ENCODE measurements around the gene ANKS1A. TPM values are rescaled to one million over a fixed set of nuclear protein-coding genes. Genes with fewer than 3 reads are reported as not detected.
"Not testable (repeated sequence)": the region's sequence is repeated elsewhere in the genome, so short reads cannot be mapped to it uniquely, and the experiment has no call there.

Gene ANKS1A
- total RNA-seq, 2 experiments from 2014 or later = 7.2 to 7.7 TPM

- CTCF ChIA-PET = no interaction called here
- no peak for DNase-seq
- no peaks in the 10 kb centered on the region for H3K9me3 Mint-ChIP-seq
- intact Hi-C loops (cut with micrococcal nuclease) = no loop called here
- POLR2A ChIA-PET = no interaction called here
- H3K4me3 Mint-ChIP-seq = no peak overlapping the region
- no peak overlapping the region for H3K27ac Mint-ChIP-seq
- H3K36me3 Mint-ChIP-seq = peaks cover 23% of the 10 kb centered on the region
- no peaks in the 10 kb centered on the region for H3K27me3 Mint-ChIP-seq
- no peaks in the 10 kb centered on the region for H3K4me1 Mint-ChIP-seq (ENCODE audit: low read depth)
Observed at GRCh38 chr6:34866509-34866908, 22.5 kb upstream of the ANKS1A start.

- CTCF ChIA-PET = no interaction called here
- POLR2A ChIA-PET = no interaction called here
- no peak overlapping the region for H3K4me3 Mint-ChIP-seq
- no peaks in the 10 kb centered on the region for H3K4me1 Mint-ChIP-seq (ENCODE audit: low read depth)
- H3K27me3 Mint-ChIP-seq = no peaks in the 10 kb centered on the region
- H3K9me3 Mint-ChIP-seq = no peaks in the 10 kb centered on the region
- peaks cover 25% of the 10 kb centered on the region for H3K36me3 Mint-ChIP-seq
- intact Hi-C loops (cut with micrococcal nuclease) = no loop called here
- DNase-seq = no peak
- H3K27ac Mint-ChIP-seq = peak overlapping the region; percentile 2
Observed at GRCh38 chr6:34867484-34867883, 21.6 kb upstream of the ANKS1A start.

- Mint-ChIP-seq H3K36me3 (peaks cover 27% of the 10 kb centered on the region), H3K9me3 (no peaks in the 10 kb centered on the region), H3K27me3 (no peaks in the 10 kb centered on the region), H3K27ac (no peak overlapping the region), H3K4me3 (no peak overlapping the region), H3K4me1 (ENCODE audit: low read depth) (no peaks in the 10 kb centered on the region)
- no peak for DNase-seq
- POLR2A ChIA-PET = no interaction called here
- intact Hi-C loops (cut with micrococcal nuclease) = no loop called here
- CTCF ChIA-PET = interaction anchor here (0.6 kb wide), 1 partner anchor 525 kb away, joined by 3 read pairs; no protein-coding TSS in a partner anchor
Observed at GRCh38 chr6:34871853-34872252, 17.2 kb upstream of the ANKS1A start.

- intact Hi-C loops (cut with micrococcal nuclease) = no loop called here
- POLR2A ChIA-PET = no interaction called here
- no peak for DNase-seq
- Mint-ChIP-seq H3K27ac (no peak overlapping the region), H3K9me3 (no peaks in the 10 kb centered on the region), H3K4me1 (ENCODE audit: low read depth) (no peaks in the 10 kb centered on the region), H3K4me3 (no peak overlapping the region), H3K27me3 (no peaks in the 10 kb centered on the region), H3K36me3 (peaks cover 25% of the 10 kb centered on the region)
- CTCF ChIA-PET = no interaction called here
Observed at GRCh38 chr6:34872332-34872731, 16.7 kb upstream of the ANKS1A start.

GRCh38 chr6:34875292-34876213 lies 13.5 kb upstream of the ANKS1A start:
- Mint-ChIP-seq H3K4me1 (ENCODE audit: low read depth) (no peaks in the 10 kb centered on the region), H3K4me3 (no peak overlapping the region), H3K27me3 (no peaks in the 10 kb centered on the region), H3K36me3 (peaks cover 24% of the 10 kb centered on the region), H3K9me3 (no peaks in the 10 kb centered on the region), H3K27ac (peak overlapping the region; percentile 29)
- POLR2A ChIA-PET = no interaction called here
- DNase-seq = no peak
- CTCF ChIA-PET = no interaction called here
- intact Hi-C loops (cut with micrococcal nuclease) = no loop called here

- H3K27me3 Mint-ChIP-seq = no peaks in the 10 kb centered on the region
- H3K4me1 Mint-ChIP-seq (ENCODE audit: low read depth) = no peaks in the 10 kb centered on the region
- H3K9me3 Mint-ChIP-seq = no peaks in the 10 kb centered on the region
- peaks cover 24% of the 10 kb centered on the region for H3K36me3 Mint-ChIP-seq
- ChIA-PET POLR2A (no interaction called here), CTCF (no interaction called here)
- intact Hi-C loops (cut with micrococcal nuclease) = no loop called here
- DNase-seq = no peak
- no peak overlapping the region for H3K4me3 Mint-ChIP-seq
- H3K27ac Mint-ChIP-seq = no peak overlapping the region
Observed at GRCh38 chr6:34876472-34876871, 12.6 kb upstream of the ANKS1A start.

- CTCF ChIA-PET = interaction anchor here (0.6 kb wide), 1 partner anchor 24 kb away, joined by 3 read pairs; no protein-coding TSS in a partner anchor
- no peak overlapping the region for H3K27ac Mint-ChIP-seq
- intact Hi-C loops (cut with micrococcal nuclease) = no loop called here
- H3K9me3 Mint-ChIP-seq = no peaks in the 10 kb centered on the region
- H3K27me3 Mint-ChIP-seq = no peaks in the 10 kb centered on the region
- POLR2A ChIA-PET = no interaction called here
- no peak for DNase-seq
- no peak overlapping the region for H3K4me3 Mint-ChIP-seq
- H3K36me3 Mint-ChIP-seq = peaks cover 21% of the 10 kb centered on the region
- H3K4me1 Mint-ChIP-seq (ENCODE audit: low read depth) = no peaks in the 10 kb centered on the region
Observed at GRCh38 chr6:34877259-34877658, 11.8 kb upstream of the ANKS1A start.

GRCh38 chr6:34877869-34878485 lies 11.1 kb upstream of the ANKS1A start:
- peaks cover 24% of the 10 kb centered on the region for H3K36me3 Mint-ChIP-seq

GRCh38 chr6:34884073-34884472 lies 5.0 kb upstream of the ANKS1A start:
- H3K9me3 Mint-ChIP-seq; POLR2A ChIA-PET; CTCF ChIA-PET; intact Hi-C loops (cut with micrococcal nuclease); H3K27ac Mint-ChIP-seq; H3K27me3 Mint-ChIP-seq; DNase-seq; H3K4me3 Mint-ChIP-seq: not testable (repeated sequence)
- Mint-ChIP-seq H3K36me3 (peaks cover 32% of the 10 kb centered on the region), H3K4me1 (ENCODE audit: low read depth) (peaks cover 31% of the 10 kb centered on the region)

More at GRCh38 chr6:34877869-34878485, 11.1 kb upstream of the ANKS1A start:
- POLR2A ChIA-PET = no interaction called here
- H3K27me3 Mint-ChIP-seq = no peaks in the 10 kb centered on the region
- H3K4me3 Mint-ChIP-seq = no peak overlapping the region
- peaks cover 2% of the 10 kb centered on the region for H3K4me1 Mint-ChIP-seq (ENCODE audit: low read depth)
- no peak for DNase-seq
- no peaks in the 10 kb centered on the region for H3K9me3 Mint-ChIP-seq
- CTCF ChIA-PET = no interaction called here
- peak overlapping the region; percentile 59 for H3K27ac Mint-ChIP-seq
- intact Hi-C loops (cut with micrococcal nuclease) = no loop called here

GRCh38 chr6:34884996-34885395 lies 4.1 kb upstream of the ANKS1A start:
- intact Hi-C loops (cut with micrococcal nuclease) = no loop called here
- Mint-ChIP-seq H3K4me1 (ENCODE audit: low read depth) (peaks cover 33% of the 10 kb centered on the region), H3K27me3 (no peaks in the 10 kb centered on the region), H3K27ac (peak overlapping the region; percentile 26), H3K4me3 (no peak overlapping the region), H3K9me3 (peaks cover 3% of the 10 kb centered on the region), H3K36me3 (peaks cover 30% of the 10 kb centered on the region)
- no peak for DNase-seq
- CTCF ChIA-PET = interaction anchor here (2.5 kb wide), 1 partner anchor 255 kb away, joined by 11 read pairs; no protein-coding TSS in a partner anchor
- POLR2A ChIA-PET = no interaction called here

GRCh38 chr6:34885837-34886236 lies 3.2 kb upstream of the ANKS1A start:
- Mint-ChIP-seq H3K27ac (peak overlapping the region; percentile 23), H3K36me3 (peaks cover 29% of the 10 kb centered on the region), H3K4me1 (ENCODE audit: low read depth) (peaks cover 39% of the 10 kb centered on the region)
- intact Hi-C loops (cut with micrococcal nuclease); H3K27me3 Mint-ChIP-seq; H3K9me3 Mint-ChIP-seq; POLR2A ChIA-PET; H3K4me3 Mint-ChIP-seq; DNase-seq: not testable (repeated sequence)
- CTCF ChIA-PET = interaction anchor here (0.5 to 2.5 kb wide), 2 partner anchors 150 to 254 kb away, joined by 3 to 11 read pairs; no protein-coding TSS in a partner anchor

GRCh38 chr6:34887753-34888513 lies 1.1 kb upstream of the ANKS1A start, which contains the start of gene TAF11:
Gene TAF11, minus strand, starts transcription at chr6:34888042. Its CDS starts 85 bp downstream, at chr6:34887957.
- Mint-ChIP-seq H3K36me3 (peaks cover 25% of the 10 kb centered on the region), H3K4me1 (ENCODE audit: low read depth) (peaks cover 43% of the 10 kb centered on the region), H3K27ac (peak within 1 kb of the TSS; percentile 98), H3K9me3 (peaks cover 3% of the 10 kb centered on the region), H3K4me3 (peak within 1 kb of the TSS; percentile 100), H3K27me3 (no peaks in the 10 kb centered on the region)
- intact Hi-C loops (cut with micrococcal nuclease) = loop anchor here (1.0 to 2.0 kb wide), 2 partner anchors 95 to 131 kb away; partner anchors contain the start of genes BLTP3A and SNRPC
- CTCF ChIA-PET = interaction anchor here (0.6 to 2.5 kb wide), 9 partner anchors 25 to 371 kb away, joined by 3 to 11 read pairs (median 3); partner anchors contain the start of genes BLTP3A and SNRPC
- POLR2A ChIA-PET = interaction anchor here (0.5 to 3.3 kb wide), 9 partner anchors 13 to 651 kb away, joined by 3 to 19 read pairs (median 4); partner anchors contain the start of genes BLTP3A, HMGA1 and SNRPC
- DNase-seq = peak; percentile 95

All from activated CD4-positive, alpha-beta memory T cell treated with anti-CD3 and anti-CD28 coated beads for 36 hours (primary cell).